HG03558 (cell line): Measurements from ENCODE around the gene CCDC172.
"Not testable (repeated sequence)": the region's sequence is repeated elsewhere in the genome, so short reads cannot be mapped to it uniquely, and the experiment has no call there.

Experiments
- ATAC-seq: cut with Tn5 transposase; IDR thresholded peaks from one replicate; pipeline ENCODE4 v1.9.1; 2021; ENCODE audit warnings: moderate number of reproducible peaks; ENCODE audit not compliant: unreplicated experiment; ENCODE audit errors: extremely low read depth

CCDC172 gene

DNA sequence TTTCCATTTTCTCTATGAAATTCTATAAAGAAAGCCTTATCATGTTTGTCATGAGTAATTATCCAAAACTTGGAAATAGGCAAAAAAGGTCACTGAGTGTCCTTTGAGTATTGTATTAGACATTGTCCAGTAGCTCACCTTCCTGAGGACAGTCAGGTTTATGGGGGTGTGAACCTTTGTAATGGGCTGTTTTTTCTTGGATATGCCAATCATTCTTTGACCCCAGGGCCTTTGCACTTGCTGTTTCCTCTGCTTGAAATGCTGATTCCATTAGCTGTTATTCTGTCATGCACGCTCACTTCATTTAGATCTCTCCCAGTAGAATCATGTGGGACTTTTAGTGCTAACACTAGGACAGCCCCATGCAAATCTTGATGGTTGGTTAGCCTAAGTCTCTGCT, 4.9 kb downstream of the CCDC172 start:
- ATAC-seq, result no peak

- no peak for ATAC-seq
Measured at GRCh38 chr10:116331815-116332214, 7.6 kb downstream of the CCDC172 start.

DNA sequence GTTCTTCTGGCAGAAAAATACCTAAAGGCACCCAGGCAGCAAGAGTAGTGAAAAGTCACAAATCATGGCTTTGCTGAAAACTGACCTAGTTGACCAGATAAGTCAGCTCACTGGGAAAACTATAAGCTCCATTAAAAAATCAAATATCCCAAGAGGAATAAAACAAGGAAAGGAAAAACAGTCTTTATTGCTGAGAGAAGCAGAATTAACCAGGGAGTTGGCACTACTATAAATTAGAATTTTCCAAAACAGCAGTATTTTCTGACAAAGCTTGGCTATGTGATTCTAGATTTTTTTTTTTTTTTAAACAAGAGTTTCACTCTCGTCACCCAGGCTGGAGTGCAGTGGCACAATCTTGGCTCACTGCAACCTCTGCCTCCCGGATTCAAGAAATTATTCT, 12.6 kb downstream of the CCDC172 start:
- no peak for ATAC-seq

DNA sequence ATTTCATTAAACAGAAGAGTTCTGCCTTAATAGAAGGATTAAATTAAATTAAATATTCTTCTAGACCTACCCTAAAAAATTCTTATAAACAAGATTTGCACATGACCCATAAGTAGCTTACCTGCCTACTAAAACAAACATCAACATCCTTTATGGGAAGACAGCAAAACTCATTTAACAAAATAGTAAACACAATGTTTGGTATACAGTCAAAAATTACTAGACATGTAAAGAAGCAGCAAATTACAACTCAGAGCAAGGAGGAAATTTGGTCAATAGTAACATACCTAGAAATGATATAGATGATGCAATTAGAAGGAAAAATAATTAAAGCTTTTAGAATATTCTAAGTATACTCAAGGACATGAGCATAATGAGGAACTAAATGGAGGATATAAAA, 27.9 kb downstream of the CCDC172 start:
- no peak for ATAC-seq

GRCh38 chr10:116353817-116354216, 29.6 kb downstream of the CCDC172 start:
- no peak for ATAC-seq

- ATAC-seq, result no peak
Measured at GRCh38 chr10:116355341-116355740, 31.1 kb downstream of the CCDC172 start.

DNA sequence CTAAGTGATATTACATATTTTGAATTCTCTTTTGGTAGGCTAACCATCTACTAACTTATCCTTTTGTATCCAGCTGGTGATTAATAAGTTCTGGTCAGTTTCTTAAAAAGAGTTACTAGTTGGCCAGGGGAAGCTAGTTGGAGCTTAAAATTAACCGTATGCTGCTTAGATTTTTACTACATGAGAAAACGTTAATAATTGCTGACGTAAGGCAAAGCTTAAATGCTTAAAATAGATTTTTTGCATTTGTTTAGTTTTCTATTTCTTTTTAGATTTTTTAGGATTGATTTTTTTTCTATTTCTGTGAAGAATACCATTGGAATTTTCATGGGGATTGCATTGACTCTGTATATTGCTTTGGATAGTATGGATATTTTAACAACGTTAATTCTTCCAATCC, 32.6 kb downstream of the CCDC172 start:
- ATAC-seq, result no peak

GRCh38 chr10:116364868-116365267, 40.6 kb downstream of the CCDC172 start:
- no peak for ATAC-seq

DNA sequence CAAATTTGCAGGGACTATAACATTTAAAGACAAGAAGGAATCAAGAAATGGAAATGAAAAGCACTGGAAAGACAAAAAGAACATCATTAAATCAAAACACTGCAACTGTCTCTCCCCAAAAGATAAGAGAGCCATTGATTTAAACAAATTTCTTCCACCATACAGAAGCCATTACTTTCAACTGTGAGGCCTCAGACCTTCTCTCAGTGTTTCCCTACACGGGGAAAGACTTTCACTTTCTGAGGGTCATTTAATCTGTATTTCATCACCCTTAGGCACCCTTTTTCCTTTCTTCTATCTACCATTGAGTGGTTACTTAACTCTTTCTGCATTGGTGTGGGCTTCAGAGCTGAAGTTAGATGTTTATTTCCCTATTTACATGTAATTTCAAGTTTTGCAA, 47.5 kb downstream of the CCDC172 start:
- no peak for ATAC-seq

- no peak for ATAC-seq
Measured at GRCh38 chr10:116382290-116382689, 58.0 kb downstream of the CCDC172 start.

DNA sequence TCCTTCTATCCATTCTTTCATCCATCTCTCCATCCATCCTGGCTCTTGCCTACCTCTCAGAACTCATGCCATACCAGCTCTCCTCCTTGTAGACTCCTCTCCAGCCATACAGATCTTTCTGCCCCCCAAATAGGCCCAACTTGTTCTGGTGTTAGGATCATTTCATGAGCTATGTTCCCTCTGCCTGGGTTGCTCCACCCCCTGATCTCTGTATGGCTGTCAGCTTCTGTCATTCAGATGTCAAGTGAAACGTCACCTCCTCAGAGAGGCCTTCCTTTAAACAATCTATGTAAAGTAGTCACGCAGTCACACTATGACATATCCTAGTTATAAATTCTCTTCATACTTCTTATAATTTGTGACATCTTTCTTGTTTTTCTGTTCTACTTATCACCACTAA, 61.1 kb downstream of the CCDC172 start:
- no peak for ATAC-seq

DNA sequence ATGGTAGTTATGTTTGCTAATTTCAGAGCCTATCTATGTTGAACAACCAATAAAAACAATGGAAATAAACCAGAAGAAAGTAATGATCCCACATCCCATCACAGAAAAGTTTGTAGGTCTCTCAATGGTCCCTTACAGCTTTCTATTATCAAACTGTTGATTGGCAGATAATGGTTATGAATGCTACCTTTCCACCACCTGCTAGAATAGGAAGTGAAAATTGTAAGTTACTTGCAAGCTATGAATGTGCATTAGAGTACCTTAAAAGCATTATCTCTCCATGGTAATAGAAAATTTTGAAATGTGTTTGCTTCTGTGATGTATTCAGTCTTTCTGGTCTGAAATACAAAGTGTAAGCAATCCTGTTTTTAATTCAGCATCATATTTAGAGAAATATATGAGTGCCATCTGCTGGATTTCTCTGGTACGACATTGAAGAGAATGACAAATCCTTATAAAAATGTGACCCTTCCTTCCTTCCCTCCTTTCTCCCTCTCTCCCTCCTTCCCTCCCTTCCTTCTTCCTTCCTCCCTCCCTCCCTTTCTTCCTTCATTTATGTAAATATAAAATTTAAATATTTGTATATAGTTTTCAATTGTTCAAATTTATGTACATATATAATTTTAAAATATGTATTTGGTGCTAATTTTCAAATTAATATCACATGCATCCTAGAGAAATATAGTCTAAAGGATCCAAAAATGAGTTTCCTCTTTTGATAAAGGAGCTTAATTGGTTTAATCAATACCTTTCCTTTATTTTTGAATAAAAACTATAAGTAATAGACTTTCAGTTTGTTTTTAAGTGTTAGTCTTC, 62.0 kb downstream of the CCDC172 start:
- no peak for ATAC-seq

DNA sequence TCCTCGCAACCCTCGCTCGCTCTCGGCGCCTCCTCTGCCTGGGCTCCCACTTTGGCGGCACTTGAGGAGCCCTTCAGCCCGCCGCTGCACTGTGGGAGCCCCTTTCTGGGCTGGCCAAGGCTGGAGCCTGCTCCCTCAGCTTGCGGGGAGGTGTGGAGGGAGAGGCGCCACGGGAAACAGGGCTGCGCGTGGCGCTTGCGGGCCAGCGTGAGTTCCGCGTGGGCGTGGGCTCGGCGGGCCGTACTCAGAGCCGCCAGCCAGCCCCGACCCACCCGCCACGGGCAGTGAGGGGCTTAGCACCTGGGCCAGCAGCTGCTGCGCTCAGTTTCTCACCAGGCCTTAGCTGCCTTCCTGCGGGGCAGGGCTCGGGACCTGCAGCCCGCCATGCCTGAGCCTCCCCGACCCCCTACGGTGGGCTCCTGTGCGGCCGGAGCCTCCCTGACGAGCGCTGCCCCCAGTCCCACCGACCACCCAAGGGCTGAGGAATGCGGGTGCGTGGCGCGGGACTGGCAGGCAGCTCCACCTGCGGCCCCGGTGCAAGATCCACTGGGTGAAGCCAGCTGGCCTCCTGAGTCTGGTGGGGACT, 69.1 kb downstream of the CCDC172 start:
- not testable (repeated sequence) for ATAC-seq

DNA sequence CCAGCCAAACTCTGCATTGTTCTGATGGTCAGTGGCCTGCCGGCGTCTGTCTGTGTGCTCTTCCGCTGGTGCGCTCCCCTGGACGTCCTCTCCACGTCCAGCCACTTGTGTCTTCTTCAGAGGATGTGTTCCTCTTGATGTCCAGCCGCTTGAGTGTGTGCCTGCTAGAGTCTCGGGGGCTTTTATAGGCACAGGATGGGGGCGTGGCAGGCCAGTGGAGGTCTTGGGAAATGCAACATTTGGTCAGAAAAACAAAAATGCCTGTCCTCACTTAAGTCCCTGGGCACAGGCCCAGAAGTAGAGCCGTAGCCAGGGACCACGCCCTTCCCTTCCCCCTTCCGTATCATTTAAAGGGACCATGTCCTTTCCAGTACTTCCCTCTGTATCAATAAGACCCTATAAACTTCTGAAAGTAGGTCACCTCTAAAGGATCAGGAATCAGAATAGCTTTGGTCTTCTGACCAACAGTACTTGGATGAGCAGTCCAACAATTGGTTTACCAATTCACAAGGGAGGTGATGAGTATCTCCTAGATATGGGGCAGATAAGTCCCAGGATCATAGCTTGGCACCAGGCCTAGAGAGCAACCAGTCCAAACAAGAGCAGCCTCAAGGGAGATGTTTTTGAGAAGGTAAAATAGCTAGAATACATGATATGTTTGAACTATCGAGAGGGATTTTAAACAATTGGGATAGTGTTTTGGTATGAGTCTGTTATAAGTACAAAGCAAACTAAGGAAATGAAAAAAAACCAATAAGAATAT, 71.2 kb downstream of the CCDC172 start:
- no peak for ATAC-seq

GRCh38 chr10:116398224-116398623, 74.0 kb downstream of the CCDC172 start:
- no peak for ATAC-seq

GRCh38 chr10:116402858-116403257, 78.6 kb downstream of the CCDC172 start:
- no peak for ATAC-seq

GRCh38 chr10:116403740-116404250, 79.5 kb downstream of the CCDC172 start:
- ATAC-seq, result no peak

GRCh38 chr10:116408719-116409118, 84.5 kb downstream of the CCDC172 start:
- ATAC-seq, result peak; percentile 47

DNA sequence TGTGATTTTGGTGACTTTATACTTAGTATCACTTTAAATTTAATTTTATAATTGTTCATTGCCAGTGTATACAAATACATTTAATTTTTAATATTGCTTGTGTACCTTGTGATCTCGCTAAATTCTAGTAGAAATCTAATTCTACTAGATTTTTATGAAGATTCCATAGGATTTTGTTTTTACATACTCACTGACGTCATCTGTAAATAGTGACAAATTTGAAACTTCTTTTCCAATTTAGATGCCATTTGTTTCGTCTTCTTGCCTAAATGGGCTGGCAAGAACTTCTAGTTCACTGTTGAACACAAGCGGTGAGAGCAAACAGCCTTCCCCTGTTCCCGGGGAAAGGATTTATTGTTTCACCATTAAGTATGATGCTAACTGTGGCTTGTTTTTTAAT, 86.1 kb downstream of the CCDC172 start:
- no peak for ATAC-seq

GRCh38 chr10:116417821-116418220, 93.6 kb downstream of the CCDC172 start:
- no peak for ATAC-seq

DNA sequence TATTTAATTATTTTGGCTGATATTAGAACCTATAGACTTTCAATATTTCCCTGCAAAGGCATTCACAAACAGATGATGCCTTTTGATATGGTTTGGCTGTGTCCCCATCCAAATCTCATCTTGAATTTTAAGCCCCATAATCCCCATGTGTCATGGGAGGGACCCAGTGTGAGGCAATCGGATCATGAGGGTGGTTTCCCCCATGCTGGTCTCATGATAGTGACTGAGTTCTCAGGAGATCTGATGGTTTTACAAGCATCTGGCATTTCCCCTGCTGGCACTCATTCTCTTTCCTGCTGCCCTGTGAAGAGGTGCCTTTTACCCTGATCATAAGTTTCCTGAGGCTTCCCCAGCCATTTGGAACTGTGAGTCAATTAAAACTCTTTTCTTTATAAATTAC, 94.1 kb downstream of the CCDC172 start:
- no peak for ATAC-seq
